LNCAP (cell line): ENCODE data around the gene KRTAP6-2.

Experiments used
- TF ChIP-seq, protein P1 (sequence below): fragments of 450-650 bp; IDR thresholded peaks from 2 replicates; pipeline ENCODE4 v1.5.1; 2017; ENCODE audit warnings: mild to moderate bottlenecking

Gene KRTAP6-2

DNA sequence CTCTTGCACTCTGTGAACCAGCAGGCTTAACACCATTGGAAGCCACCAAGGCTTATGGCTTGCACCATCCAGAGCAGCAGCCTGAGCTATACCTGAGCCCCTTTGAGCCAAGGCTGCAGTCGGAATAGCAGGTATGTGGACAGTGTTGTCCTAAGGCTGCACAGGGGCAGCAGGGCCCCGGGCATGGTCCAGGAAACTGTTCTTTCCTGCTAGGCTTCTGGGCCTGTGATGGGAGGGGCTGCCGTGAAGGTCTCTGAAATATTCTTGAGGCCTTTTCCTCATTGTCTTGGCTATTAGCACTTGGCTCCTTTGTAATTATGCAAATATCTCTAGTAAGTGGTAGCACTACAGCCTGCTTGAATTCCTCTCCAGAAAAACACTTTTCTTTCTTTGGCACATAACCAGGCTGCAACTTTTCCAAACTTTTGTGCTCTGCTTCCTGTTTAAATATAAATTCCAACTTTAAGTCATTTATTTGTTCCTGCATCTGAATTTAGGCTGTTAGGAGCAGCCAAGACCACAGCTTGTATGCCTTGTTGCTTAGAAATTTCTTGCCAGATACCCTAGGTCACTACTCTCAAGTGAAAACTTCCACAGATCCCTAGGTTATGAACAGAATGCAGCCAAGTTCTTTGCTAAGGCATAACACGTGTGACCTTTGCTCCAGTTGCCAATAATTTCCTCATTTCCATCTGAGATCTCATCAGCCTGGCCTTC lies 26.9 kb upstream of the KRTAP6-2 start:
- TF ChIP-seq, protein P1, sequence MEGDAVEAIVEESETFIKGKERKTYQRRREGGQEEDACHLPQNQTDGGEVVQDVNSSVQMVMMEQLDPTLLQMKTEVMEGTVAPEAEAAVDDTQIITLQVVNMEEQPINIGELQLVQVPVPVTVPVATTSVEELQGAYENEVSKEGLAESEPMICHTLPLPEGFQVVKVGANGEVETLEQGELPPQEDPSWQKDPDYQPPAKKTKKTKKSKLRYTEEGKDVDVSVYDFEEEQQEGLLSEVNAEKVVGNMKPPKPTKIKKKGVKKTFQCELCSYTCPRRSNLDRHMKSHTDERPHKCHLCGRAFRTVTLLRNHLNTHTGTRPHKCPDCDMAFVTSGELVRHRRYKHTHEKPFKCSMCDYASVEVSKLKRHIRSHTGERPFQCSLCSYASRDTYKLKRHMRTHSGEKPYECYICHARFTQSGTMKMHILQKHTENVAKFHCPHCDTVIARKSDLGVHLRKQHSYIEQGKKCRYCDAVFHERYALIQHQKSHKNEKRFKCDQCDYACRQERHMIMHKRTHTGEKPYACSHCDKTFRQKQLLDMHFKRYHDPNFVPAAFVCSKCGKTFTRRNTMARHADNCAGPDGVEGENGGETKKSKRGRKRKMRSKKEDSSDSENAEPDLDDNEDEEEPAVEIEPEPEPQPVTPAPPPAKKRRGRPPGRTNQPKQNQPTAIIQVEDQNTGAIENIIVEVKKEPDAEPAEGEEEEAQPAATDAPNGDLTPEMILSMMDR: no peak

DNA sequence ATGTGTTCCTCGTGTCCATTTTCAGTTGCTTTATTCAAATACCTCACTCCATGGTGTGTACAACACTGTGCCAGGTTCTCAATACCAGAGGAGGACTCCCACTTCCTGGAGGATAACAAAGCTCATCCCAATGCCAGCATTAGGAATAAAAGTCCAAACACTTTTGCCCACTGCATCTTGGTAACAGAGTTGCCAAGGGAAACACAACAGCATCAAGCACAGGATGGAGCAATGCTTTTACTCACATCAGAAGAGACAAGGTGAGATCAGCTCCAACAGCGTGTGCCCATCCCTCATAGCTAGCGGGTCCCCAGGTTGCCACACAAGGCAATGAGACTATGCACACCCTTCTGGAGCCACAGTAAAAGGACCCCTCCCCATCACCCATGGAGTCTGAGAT lies 24.7 kb upstream of the KRTAP6-2 start:
- TF ChIP-seq, protein P1: no peak

- TF ChIP-seq, protein P1: no peak
Measured at GRCh38 chr21:30620522-30620921, 21.8 kb upstream of the KRTAP6-2 start, which contains the start of gene KRTAP20-4. KRTAP20-4 (plus strand) TSS chr21:30620627.

DNA sequence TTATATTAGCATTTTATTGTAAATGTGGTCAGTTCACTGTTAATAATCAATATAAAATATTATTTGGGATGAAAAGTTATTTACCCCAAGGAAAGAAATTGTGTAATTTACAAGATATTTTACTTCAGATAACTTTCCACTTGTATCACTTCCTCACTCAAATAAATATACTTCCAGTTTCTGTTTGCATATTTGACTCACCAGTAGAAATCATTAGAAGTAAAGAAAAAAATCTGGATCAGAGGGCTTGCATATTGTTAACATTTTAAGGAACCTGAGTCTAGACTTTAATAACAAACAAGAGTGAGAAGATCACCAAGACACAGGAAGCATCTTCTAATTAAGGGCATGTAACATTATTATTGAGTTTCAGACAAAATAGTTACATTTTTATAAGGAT lies 21.4 kb upstream of the KRTAP6-2 start:
- TF ChIP-seq, protein P1: no peak

DNA sequence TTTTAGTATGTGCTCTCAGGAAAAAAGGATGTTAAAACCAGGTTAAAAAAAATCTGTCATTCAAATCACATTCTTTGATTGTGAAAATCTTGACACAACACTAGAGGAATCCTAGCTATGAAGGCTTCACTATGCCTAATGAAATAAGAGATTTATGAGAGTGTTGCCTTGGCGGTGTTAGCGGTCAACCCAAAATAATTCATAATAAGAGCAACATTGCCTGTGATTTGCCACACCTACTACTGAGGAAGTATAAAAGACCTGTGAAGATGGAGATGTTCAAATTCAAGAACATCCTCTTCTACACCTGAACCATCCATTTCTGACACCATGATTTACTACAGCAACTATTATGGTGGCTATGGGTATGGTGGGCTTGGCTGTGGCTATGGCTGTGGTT lies 17.4 kb upstream of the KRTAP6-2 start, which contains the start of gene KRTAP20-1:
KRTAP20-1 (plus strand) TSS at position 301 of the 400 bp plus-strand sequence; CDS start at position 331, 30 bp downstream.
- TF ChIP-seq, protein P1: no peak

GRCh38 chr21:30615199-30615598 lies 16.5 kb upstream of the KRTAP6-2 start:
- TF ChIP-seq, protein P1: no peak

DNA sequence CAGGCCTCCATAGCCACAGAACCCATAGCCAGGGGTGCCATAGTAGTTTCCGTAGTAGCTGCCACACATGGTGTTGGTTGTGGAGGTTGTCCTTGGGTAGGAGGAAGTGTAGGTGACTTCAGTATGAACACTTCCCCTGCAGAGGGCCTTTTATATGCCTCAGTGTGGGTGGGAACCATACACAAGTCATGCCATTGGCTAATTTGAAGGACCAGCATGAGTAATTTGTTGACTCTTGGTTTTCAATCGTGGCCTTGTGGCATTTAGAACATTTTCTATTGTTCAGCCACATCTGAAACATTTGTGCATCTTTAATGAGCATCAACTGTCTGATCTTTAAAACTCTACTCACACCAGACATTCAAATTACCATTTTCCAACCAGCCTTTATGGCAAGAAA lies 15.1 kb upstream of the KRTAP6-2 start, which contains the start of gene KRTAP6-1:
KRTAP6-1 (minus strand) TSS at position 95 of the 400 bp plus-strand sequence; CDS start at position 69, 26 bp downstream.
- TF ChIP-seq, protein P1: no peak
